Liver (tissue), 3 donors: Measurements from ENCODE around the gene RASL11B.

ENCODE experiments used
- EGR1 ChIP-seq, 2 donors: IDR thresholded peaks; 2 replicates each; pipeline ENCODE4 v1.6.1; 2016 to 2018; ENCODE audit warnings: antibody characterized with exemption in 2 of 2, low read depth in 2 of 2
- FOXA2 ChIP-seq: IDR thresholded peaks from 2 replicates; pipeline ENCODE4 v1.6.1; 2016; ENCODE audit warnings: antibody characterized with exemption
- GABPA ChIP-seq, 2 donors: IDR thresholded peaks in 1 of 2; conservative IDR thresholded peaks in 1 of 2; 2 replicates each; pipeline ENCODE4 v1.6.1; 2016; ENCODE audit warnings: antibody characterized with exemption in 2 of 2, mild to moderate bottlenecking in 1 of 2, moderate library complexity in 1 of 2
- MAX ChIP-seq: IDR thresholded peaks from 2 replicates; pipeline ENCODE4 v1.6.1; 2016; ENCODE audit warnings: antibody characterized with exemption
- REST ChIP-seq: IDR thresholded peaks from 2 replicates; pipeline ENCODE4 v1.6.1; 2016; ENCODE audit warnings: antibody characterized with exemption, mild to moderate bottlenecking
- RXRA ChIP-seq, 2 donors: IDR thresholded peaks; 2 replicates each; pipeline ENCODE4 v1.6.1; 2017 to 2018; ENCODE audit warnings: antibody characterized with exemption in 2 of 2, mild to moderate bottlenecking in 1 of 2
- TAF1 ChIP-seq: conservative IDR thresholded peaks from 2 replicates; pipeline ENCODE4 v1.6.1; 2016; ENCODE audit warnings: antibody characterized with exemption, mild to moderate bottlenecking
- ZBTB33 ChIP-seq: IDR thresholded peaks from 2 replicates; pipeline ENCODE4 v1.6.1; 2016; ENCODE audit warnings: antibody characterized with exemption
- TF ChIP-seq, protein P1 (sequence below): fragments of 150-350 bp; IDR thresholded peaks from 2 replicates; pipeline ENCODE4 v1.5.1; 2017; ENCODE audit warnings: improper control_type of control experiment, low read depth, low read length; ENCODE audit not compliant: missing input control
- donor health status: healthy.
- donor health status: healthy.

DNA sequence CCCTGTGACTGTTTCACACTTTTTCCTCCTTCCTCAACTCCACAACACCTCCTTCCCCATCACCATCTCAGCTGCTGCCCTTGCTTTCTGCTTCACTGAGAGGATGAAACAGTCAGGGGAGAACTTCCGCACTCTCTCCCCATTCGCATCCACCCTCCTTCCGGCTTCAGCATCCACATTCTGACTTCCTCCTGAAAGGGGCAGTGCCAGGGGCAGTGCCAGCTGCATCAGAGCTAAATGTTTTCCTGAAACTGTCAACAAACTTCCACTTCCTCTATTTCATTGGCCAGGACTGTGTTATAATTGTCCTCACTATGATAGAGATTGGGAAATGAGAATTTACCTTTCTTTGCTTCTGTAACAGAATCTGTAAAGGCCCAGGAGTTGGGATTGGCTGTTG is 18.2 kb upstream of the RASL11B start:
- TF ChIP-seq, protein P1, sequence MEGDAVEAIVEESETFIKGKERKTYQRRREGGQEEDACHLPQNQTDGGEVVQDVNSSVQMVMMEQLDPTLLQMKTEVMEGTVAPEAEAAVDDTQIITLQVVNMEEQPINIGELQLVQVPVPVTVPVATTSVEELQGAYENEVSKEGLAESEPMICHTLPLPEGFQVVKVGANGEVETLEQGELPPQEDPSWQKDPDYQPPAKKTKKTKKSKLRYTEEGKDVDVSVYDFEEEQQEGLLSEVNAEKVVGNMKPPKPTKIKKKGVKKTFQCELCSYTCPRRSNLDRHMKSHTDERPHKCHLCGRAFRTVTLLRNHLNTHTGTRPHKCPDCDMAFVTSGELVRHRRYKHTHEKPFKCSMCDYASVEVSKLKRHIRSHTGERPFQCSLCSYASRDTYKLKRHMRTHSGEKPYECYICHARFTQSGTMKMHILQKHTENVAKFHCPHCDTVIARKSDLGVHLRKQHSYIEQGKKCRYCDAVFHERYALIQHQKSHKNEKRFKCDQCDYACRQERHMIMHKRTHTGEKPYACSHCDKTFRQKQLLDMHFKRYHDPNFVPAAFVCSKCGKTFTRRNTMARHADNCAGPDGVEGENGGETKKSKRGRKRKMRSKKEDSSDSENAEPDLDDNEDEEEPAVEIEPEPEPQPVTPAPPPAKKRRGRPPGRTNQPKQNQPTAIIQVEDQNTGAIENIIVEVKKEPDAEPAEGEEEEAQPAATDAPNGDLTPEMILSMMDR = no peak
- no peak for TF ChIP-seq GABPA (IDR thresholded peaks at IDR 0.05 in 1 of 2, conservative IDR thresholded peaks at IDR 0.05 in 1 of 2)
- TF ChIP-seq MAX = no peak
- TF ChIP-seq FOXA2 = no peak
- no peak for TF ChIP-seq RXRA (IDR thresholded peaks at IDR 0.05)
- TF ChIP-seq ZBTB33 = no peak
- no peak for TF ChIP-seq TAF1
- TF ChIP-seq EGR1 (IDR thresholded peaks at IDR 0.05; ENCODE audit: low read depth in 2 of 2) = no peak
- no peak for TF ChIP-seq REST
